A549 (cell line): ENCODE results near the gene TRIP13. TPM values are rescaled to one million over a fixed set of nuclear protein-coding genes. Genes with fewer than 3 reads are reported as not detected.

Experiments
- ATAC-seq, 2 experiments: fragments of 200-7000 bp in 1 of 2; fragments of >200 bp in 1 of 2; cut with Nextera tagmentation in 1 of 2; cut with Tn5 transposase in 1 of 2; 3 replicates each; pipeline versions ENCODE4 v1.8.0 to v1.9.1; 2018 to 2020; ENCODE audit warnings: mild to moderate bottlenecking in 1 of 2, moderate library complexity in 1 of 2
- CTCF ChIA-PET: fragments of 300-600 bp; sonication (Branson Sonifier 250); formaldehyde crosslinking; extraction: SDS; loops from one replicate; lab custom pipeline; 2021; ENCODE audit warnings: antibody characterized with exemption, inconsistent platforms; lab: Yijun Ruan, JAX
- POLR2A ChIA-PET: fragments of 350-600 bp; formaldehyde crosslinking; extraction: SDS; loops from one replicate; lab custom pipeline; 2021; ENCODE audit warnings: antibody characterized with exemption, inconsistent platforms; lab: Yijun Ruan, JAX
- DNase-seq, 2 experiments: peaks; one replicate each; pipeline versions ENCODE4 v3.0.0 to v3.0.0-alpha.2; 2011 to 2016; ENCODE audit warnings: low read depth in 1 of 2, low spot score in 1 of 2
- FAIRE-seq: peaks from 2 replicates; lab custom pipeline; 2011; peaks lifted over from hg19 to GRCh38; lab: Jason Lieb, UNC
- H3K27ac ChIP-seq, 2 experiments: fragments of >200 bp; sonication (Bioruptor Twin); formaldehyde crosslinking; 3 replicates each; pipeline ENCODE4 v1.5.1; 2016 to 2017
- H3K4me1 ChIP-seq: fragments of >200 bp; sonication (Bioruptor Twin); formaldehyde crosslinking; 3 replicates; pipeline ENCODE4 v1.6.1; 2016
- H3K4me2 ChIP-seq: fragments of >200 bp; sonication (Bioruptor Twin); formaldehyde crosslinking; 3 replicates; pipeline ENCODE4 v1.6.1; 2016
- H3K4me3 ChIP-seq: fragments of >200 bp; sonication (Bioruptor Twin); formaldehyde crosslinking; 3 replicates; pipeline ENCODE4 v1.5.1; 2016
- H3K9me3 ChIP-seq: fragments of >200 bp; sonication (Bioruptor Twin); formaldehyde crosslinking; 3 replicates; pipeline ENCODE4 v1.6.1; 2016
- EHMT2 ChIP-seq: fragments of 200-600 bp; sonication (generic); IDR thresholded peaks from 2 replicates; pipeline ENCODE4 v1.6.1; 2016; ENCODE audit warnings: antibody characterized with exemption, low read depth, mild to moderate bottlenecking, moderate library complexity
- EP300 ChIP-seq, 2 experiments: fragments of >200 bp; sonication (Bioruptor Twin); formaldehyde crosslinking; IDR thresholded peaks; 2 replicates in 1 of 2; 3 replicates in 1 of 2; pipeline ENCODE4 v1.6.1; 2016 to 2017
- FOXS1 ChIP-seq: fragments of 250-450 bp; sonication (Bioruptor Pico); IDR thresholded peaks from 2 replicates; pipeline ENCODE4 v1.5.0; 2020; ENCODE audit warnings: mild to moderate bottlenecking, moderate library complexity
- GATA3 ChIP-seq: IDR thresholded peaks from 2 replicates; pipeline ENCODE4 v1.6.1; 2012; ENCODE audit warnings: borderline replicate concordance
- HDAC2 ChIP-seq: fragments of 200-600 bp; sonication (generic); IDR thresholded peaks from 2 replicates; pipeline ENCODE4 v1.6.1; 2016
- HES2 ChIP-seq: fragments of >200 bp; sonication (Bioruptor Twin); formaldehyde crosslinking; IDR thresholded peaks from 2 replicates; pipeline ENCODE4 v1.6.1; 2016
- HEYL ChIP-seq: fragments of 250-450 bp; sonication (Bioruptor Pico); IDR thresholded peaks from 2 replicates; pipeline ENCODE4 v1.8.0; 2021; ENCODE audit warnings: mild to moderate bottlenecking, moderate library complexity
- HMGXB4 ChIP-seq: fragments of 250-450 bp; sonication (Bioruptor Pico); IDR thresholded peaks from 2 replicates; pipeline ENCODE4 v1.5.0; 2021; ENCODE audit warnings: mild to moderate bottlenecking, moderate library complexity, borderline replicate concordance
- HOXA7 ChIP-seq: fragments of 250-450 bp; sonication (Bioruptor Pico); IDR thresholded peaks from 2 replicates; pipeline ENCODE4 v1.5.0; 2020; ENCODE audit warnings: mild to moderate bottlenecking, moderate library complexity
- HOXB13 ChIP-seq: fragments of 250-450 bp; sonication (Bioruptor Pico); IDR thresholded peaks from 2 replicates; pipeline ENCODE4 v1.5.0; 2020; ENCODE audit warnings: low read depth, mild to moderate bottlenecking, moderate library complexity
- JUN ChIP-seq, 2 experiments: fragments of >200 bp; sonication (Bioruptor Twin); formaldehyde crosslinking; IDR thresholded peaks; 2 replicates in 1 of 2; 3 replicates in 1 of 2; pipeline ENCODE4 v1.6.1; 2016 to 2017
- MAFK ChIP-seq: fragments of 450-650 bp; IDR thresholded peaks from 2 replicates; pipeline ENCODE4 v1.6.1; 2014; ENCODE audit not compliant: partially characterized antibody
- MAX ChIP-seq: IDR thresholded peaks from 2 replicates; pipeline ENCODE4 v1.6.1; 2012
- NFE2L2 ChIP-seq: fragments of 150-350 bp; conservative IDR thresholded peaks from 2 replicates; pipeline ENCODE4 v1.6.1; 2014; ENCODE audit warnings: low read length
- RCOR1 ChIP-seq: fragments of 150-350 bp; IDR thresholded peaks from 2 replicates; pipeline ENCODE4 v1.6.1; 2014; ENCODE audit warnings: antibody characterized with exemption, low read length, low read depth
- REST ChIP-seq: fragments of 200-600 bp; sonication (generic); IDR thresholded peaks from 2 replicates; pipeline ENCODE4 v1.6.1; 2016; ENCODE audit warnings: antibody characterized with exemption, mild to moderate bottlenecking, moderate library complexity
- RFX5 ChIP-seq: fragments of 450-650 bp; IDR thresholded peaks from 2 replicates; pipeline ENCODE4 v1.7.1; 2014; ENCODE audit warnings: antibody characterized with exemption, mild to moderate bottlenecking, moderate library complexity
- RNF2 ChIP-seq: fragments of 200-600 bp; sonication (generic); IDR thresholded peaks from 2 replicates; pipeline ENCODE4 v1.6.1; 2016; ENCODE audit warnings: low read depth, mild to moderate bottlenecking, antibody characterized with exemption, moderate library complexity, borderline replicate concordance
- SREBF2 ChIP-seq: fragments of 450-650 bp; IDR thresholded peaks from 2 replicates; pipeline ENCODE4 v1.6.1; 2014; ENCODE audit warnings: mild to moderate bottlenecking, moderate library complexity
- TP53 ChIP-seq: fragments of 250-450 bp; sonication (Bioruptor Pico); IDR thresholded peaks from 2 replicates; pipeline ENCODE4 v1.5.0; 2021; ENCODE audit warnings: mild to moderate bottlenecking, moderate library complexity
- ZC3H11A ChIP-seq: fragments of 450-650 bp; IDR thresholded peaks from 2 replicates; pipeline ENCODE4 v1.6.1; 2014; ENCODE audit warnings: antibody characterized with exemption, mild to moderate bottlenecking
- ZNF302 ChIP-seq: fragments of 250-450 bp; sonication (Bioruptor Pico); IDR thresholded peaks from 2 replicates; pipeline ENCODE4 v1.9.0; 2021; ENCODE audit warnings: inconsistent platforms, mild to moderate bottlenecking, moderate library complexity
- ZSCAN20 ChIP-seq: fragments of 250-450 bp; sonication (Bioruptor Pico); IDR thresholded peaks from 2 replicates; pipeline ENCODE4 v1.8.0; 2022; ENCODE audit warnings: mild to moderate bottlenecking, moderate library complexity
- WGBS: methylation state at CpG from one replicate; pipeline ENCODE4 v1.1.6; 2017; ENCODE audit errors: missing lambda C conversion rate; 5-methylcytosine and 5-hydroxymethylcytosine counted together
- polyA plus RNA-seq, 4 experiments: library from polyadenylated mRNA; depleted of rRNA in 3 of 4; stranded (reverse); fragments of >200 nt; fragmentation: RNase III in 1 of 4; extraction: RNeasy Plus Mini Kit Qiagen cat#74134 plus additional on column Dnase treatment in 1 of 4; gene quantifications; 2 replicates in 3 of 4; 3 replicates in 1 of 4; pipeline ENCODE4 v1.2.3, GENCODE V29; 2011 to 2017

The TRIP13 gene
- polyA plus RNA-seq, 2 of the 4 experiments (the other 2 are of a cell fraction) = 54.0 to 62.4 TPM

- H3K4me2 ChIP-seq = no peak overlapping the region
- no peak overlapping the region for H3K27ac ChIP-seq
- WGBS = 93% methylated on average over 9 of the region's 10 CpGs
- DNase-seq (no peak), ATAC-seq (no peak)
- ChIA-PET POLR2A (no interaction called here), CTCF (interaction anchor here (0.7 kb wide), 1 partner anchor 194 kb away, joined by 3 read pairs; no protein-coding TSS in a partner anchor)
- H3K4me3 ChIP-seq = no peak overlapping the region
- TF ChIP-seq FOXS1 (CRISPR knock-in tag) (no peak), EP300 (IDR thresholded peaks at IDR 0.05) (no peak), NFE2L2 (no peak), HEYL (CRISPR knock-in tag) (no peak), HOXA7 (no peak), JUN (IDR thresholded peaks at IDR 0.05) (no peak)
- TF ChIP-seq, all 56 proteins: peak for 0
- Histone ChIP-seq H3K4me1 (no peaks in the 10 kb centered on the region), H3K9me3 (no peaks in the 10 kb centered on the region)
- FAIRE-seq = no peak
Observed at GRCh38 chr5:865771-866170, 26.9 kb upstream of the TRIP13 start.

- TF ChIP-seq HOXA7 = no peak
- no peak for TF ChIP-seq EHMT2
- TF ChIP-seq TP53 = no peak
- no peak for TF ChIP-seq ZSCAN20
- TF ChIP-seq MAX = no peak
- no peak for TF ChIP-seq RNF2
- TF ChIP-seq HDAC2 = no peak
- FAIRE-seq (no peak), DNase-seq (no peak), ATAC-seq (peak in 1 of 2 experiments; percentile 38; a peak in 3 of 6 replicates)
- Histone ChIP-seq H3K4me1 (no peaks in the 10 kb centered on the region), H3K4me3 (no peak overlapping the region), H3K27ac (no peak overlapping the region), H3K4me2 (no peak overlapping the region), H3K9me3 (no peaks in the 10 kb centered on the region)
- ChIA-PET POLR2A (no interaction called here), CTCF (no interaction called here)
- WGBS = 87% methylated on average over 6 of the region's 6 CpGs
Observed at GRCh38 chr5:867300-867870, 25.3 kb upstream of the TRIP13 start.

- FAIRE-seq = no peak
- WGBS = 92% methylated on average over 14 of the region's 16 CpGs
- ChIA-PET POLR2A (no interaction called here), CTCF (interaction anchor here (1.3 kb wide), 2 partner anchors 35 to 199 kb away, joined by 3 read pairs; no protein-coding TSS in a partner anchor)
- Histone ChIP-seq H3K4me1 (no peaks in the 10 kb centered on the region), H3K9me3 (no peaks in the 10 kb centered on the region), H3K4me3 (no peak overlapping the region), H3K4me2 (no peak overlapping the region), H3K27ac (no peak overlapping the region)
- DNase-seq = no peak
- TF ChIP-seq HOXB13 (CRISPR knock-in tag) (no peak), ZC3H11A (no peak), ZNF302 (CRISPR knock-in tag) (no peak), RFX5 (no peak), HES2 (no peak), RCOR1 (no peak), GATA3 (no peak), HEYL (CRISPR knock-in tag) (no peak), MAFK (no peak), ZSCAN20 (no peak), HMGXB4 (no peak), HDAC2 (no peak), REST (no peak), HOXA7 (no peak), SREBF2 (no peak)
- ATAC-seq = no peak
Observed at GRCh38 chr5:868428-869135, 24.1 kb upstream of the TRIP13 start.
